GM12878 (cell line): ENCODE results near the gene ZNF544.

Experiments
- ATF3 ChIP-seq: IDR thresholded peaks from 2 replicates; pipeline ENCODE4 v1.6.1; 2011; ENCODE audit warnings: low read depth, mild to moderate bottlenecking, low read length, moderate library complexity, borderline replicate concordance; ENCODE audit errors: extremely low read depth
- BRCA1 ChIP-seq: IDR thresholded peaks from 2 replicates; pipeline ENCODE4 v1.6.1; 2011; ENCODE audit warnings: low read depth, low read length, improper control_type of control experiment
- CTCF ChIP-seq, 3 experiments: IDR thresholded peaks in 2 of 3; conservative IDR thresholded peaks in 1 of 3; 2 replicates each; pipeline ENCODE4 v1.5.1; 2011; ENCODE audit warnings: low read depth in 3 of 3, low read length in 3 of 3, mild to moderate bottlenecking in 3 of 3, control low read depth in 2 of 3, moderate library complexity in 2 of 3, inconsistent platforms in 1 of 3, mixed read lengths in 1 of 3; ENCODE audit not compliant: control insufficient read depth in 2 of 3, insufficient read depth in 1 of 3; ENCODE audit errors: extremely low read depth in 1 of 3
- EZH2 ChIP-seq: IDR thresholded peaks from 2 replicates; pipeline ENCODE4 v1.6.1; 2012; ENCODE audit warnings: low read depth, mild to moderate bottlenecking, control low read depth, inconsistent platforms, low read length, borderline replicate concordance; ENCODE audit not compliant: control insufficient read depth
- NFIC ChIP-seq: IDR thresholded peaks from 2 replicates; pipeline ENCODE4 v1.6.1; 2012; ENCODE audit warnings: low read depth, mild to moderate bottlenecking, inconsistent platforms, low read length, moderate library complexity
- PKNOX1 ChIP-seq: fragments of 450-650 bp; IDR thresholded peaks from 2 replicates; pipeline ENCODE4 v1.6.1; 2016; ENCODE audit warnings: mild to moderate bottlenecking
- POLR2AphosphoS5 ChIP-seq: IDR thresholded peaks from 2 replicates; pipeline ENCODE4 v1.6.1; 2011; ENCODE audit warnings: mild to moderate bottlenecking, low read length, inconsistent platforms
- REST ChIP-seq: IDR thresholded peaks from 2 replicates; pipeline ENCODE4 v1.6.1; 2012; ENCODE audit warnings: mild to moderate bottlenecking, low read depth, low read length
- TF ChIP-seq, protein P1 (sequence below): fragments of 450-650 bp; IDR thresholded peaks from 2 replicates; pipeline ENCODE4 v1.6.1; 2017; ENCODE audit warnings: mild to moderate bottlenecking
- TF ChIP-seq, protein P2 (sequence below): fragments of 450-650 bp; IDR thresholded peaks from 2 replicates; pipeline ENCODE4 v1.6.1; 2017; ENCODE audit warnings: antibody characterized with exemption, mild to moderate bottlenecking, moderate library complexity

DNA sequence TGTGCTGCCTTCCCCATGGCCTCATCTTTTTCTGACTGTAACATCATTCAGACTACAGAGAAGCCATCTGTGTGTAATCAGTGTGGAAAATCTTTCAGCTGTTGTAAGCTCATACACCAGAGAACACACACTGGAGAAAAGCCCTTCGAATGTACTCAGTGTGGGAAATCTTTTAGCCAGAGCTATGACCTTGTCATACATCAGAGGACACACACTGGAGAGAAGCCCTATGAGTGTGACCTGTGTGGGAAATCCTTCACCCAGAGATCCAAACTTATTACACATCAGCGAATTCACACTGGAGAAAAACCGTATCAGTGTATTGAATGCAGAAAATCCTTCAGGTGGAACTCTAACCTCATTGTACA, 32.9 kb downstream of the ZNF544 start:
- TF ChIP-seq POLR2AphosphoS5: no peak
- no peak for TF ChIP-seq CTCF (IDR thresholded peaks at IDR 0.05 in 2 of 3, conservative IDR thresholded peaks at IDR 0.05 in 1 of 3; ENCODE audit: control insufficient read depth in 2 of 3, extremely low read depth in 1 of 3, insufficient read depth in 1 of 3, low read depth in 3 of 3, low read length in 3 of 3)
- TF ChIP-seq, protein P1, sequence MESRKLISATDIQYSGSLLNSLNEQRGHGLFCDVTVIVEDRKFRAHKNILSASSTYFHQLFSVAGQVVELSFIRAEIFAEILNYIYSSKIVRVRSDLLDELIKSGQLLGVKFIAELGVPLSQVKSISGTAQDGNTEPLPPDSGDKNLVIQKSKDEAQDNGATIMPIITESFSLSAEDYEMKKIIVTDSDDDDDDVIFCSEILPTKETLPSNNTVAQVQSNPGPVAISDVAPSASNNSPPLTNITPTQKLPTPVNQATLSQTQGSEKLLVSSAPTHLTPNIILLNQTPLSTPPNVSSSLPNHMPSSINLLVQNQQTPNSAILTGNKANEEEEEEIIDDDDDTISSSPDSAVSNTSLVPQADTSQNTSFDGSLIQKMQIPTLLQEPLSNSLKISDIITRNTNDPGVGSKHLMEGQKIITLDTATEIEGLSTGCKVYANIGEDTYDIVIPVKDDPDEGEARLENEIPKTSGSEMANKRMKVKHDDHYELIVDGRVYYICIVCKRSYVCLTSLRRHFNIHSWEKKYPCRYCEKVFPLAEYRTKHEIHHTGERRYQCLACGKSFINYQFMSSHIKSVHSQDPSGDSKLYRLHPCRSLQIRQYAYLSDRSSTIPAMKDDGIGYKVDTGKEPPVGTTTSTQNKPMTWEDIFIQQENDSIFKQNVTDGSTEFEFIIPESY: no peak
- TF ChIP-seq, protein P2, sequence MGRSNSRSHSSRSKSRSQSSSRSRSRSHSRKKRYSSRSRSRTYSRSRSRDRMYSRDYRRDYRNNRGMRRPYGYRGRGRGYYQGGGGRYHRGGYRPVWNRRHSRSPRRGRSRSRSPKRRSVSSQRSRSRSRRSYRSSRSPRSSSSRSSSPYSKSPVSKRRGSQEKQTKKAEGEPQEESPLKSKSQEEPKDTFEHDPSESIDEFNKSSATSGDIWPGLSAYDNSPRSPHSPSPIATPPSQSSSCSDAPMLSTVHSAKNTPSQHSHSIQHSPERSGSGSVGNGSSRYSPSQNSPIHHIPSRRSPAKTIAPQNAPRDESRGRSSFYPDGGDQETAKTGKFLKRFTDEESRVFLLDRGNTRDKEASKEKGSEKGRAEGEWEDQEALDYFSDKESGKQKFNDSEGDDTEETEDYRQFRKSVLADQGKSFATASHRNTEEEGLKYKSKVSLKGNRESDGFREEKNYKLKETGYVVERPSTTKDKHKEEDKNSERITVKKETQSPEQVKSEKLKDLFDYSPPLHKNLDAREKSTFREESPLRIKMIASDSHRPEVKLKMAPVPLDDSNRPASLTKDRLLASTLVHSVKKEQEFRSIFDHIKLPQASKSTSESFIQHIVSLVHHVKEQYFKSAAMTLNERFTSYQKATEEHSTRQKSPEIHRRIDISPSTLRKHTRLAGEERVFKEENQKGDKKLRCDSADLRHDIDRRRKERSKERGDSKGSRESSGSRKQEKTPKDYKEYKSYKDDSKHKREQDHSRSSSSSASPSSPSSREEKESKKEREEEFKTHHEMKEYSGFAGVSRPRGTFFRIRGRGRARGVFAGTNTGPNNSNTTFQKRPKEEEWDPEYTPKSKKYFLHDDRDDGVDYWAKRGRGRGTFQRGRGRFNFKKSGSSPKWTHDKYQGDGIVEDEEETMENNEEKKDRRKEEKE: no peak
- no peak for TF ChIP-seq REST
- no peak for TF ChIP-seq BRCA1
- no peak for TF ChIP-seq NFIC
- TF ChIP-seq EZH2: no peak
- no peak for TF ChIP-seq ATF3
- TF ChIP-seq PKNOX1: no peak
